ENCODE results near the gene TUBB3. TPM values are rescaled to one million over a fixed set of nuclear protein-coding genes. Genes with fewer than 3 reads are reported as not detected.

TUBB3 gene
- total and polyA plus RNA-seq, 9 of the 15 experiments (the other 6 are each of a cell fraction or from before 2014, with no cell fraction given): 0.18 to 12.5 (median 5.0) TPM

DNA sequence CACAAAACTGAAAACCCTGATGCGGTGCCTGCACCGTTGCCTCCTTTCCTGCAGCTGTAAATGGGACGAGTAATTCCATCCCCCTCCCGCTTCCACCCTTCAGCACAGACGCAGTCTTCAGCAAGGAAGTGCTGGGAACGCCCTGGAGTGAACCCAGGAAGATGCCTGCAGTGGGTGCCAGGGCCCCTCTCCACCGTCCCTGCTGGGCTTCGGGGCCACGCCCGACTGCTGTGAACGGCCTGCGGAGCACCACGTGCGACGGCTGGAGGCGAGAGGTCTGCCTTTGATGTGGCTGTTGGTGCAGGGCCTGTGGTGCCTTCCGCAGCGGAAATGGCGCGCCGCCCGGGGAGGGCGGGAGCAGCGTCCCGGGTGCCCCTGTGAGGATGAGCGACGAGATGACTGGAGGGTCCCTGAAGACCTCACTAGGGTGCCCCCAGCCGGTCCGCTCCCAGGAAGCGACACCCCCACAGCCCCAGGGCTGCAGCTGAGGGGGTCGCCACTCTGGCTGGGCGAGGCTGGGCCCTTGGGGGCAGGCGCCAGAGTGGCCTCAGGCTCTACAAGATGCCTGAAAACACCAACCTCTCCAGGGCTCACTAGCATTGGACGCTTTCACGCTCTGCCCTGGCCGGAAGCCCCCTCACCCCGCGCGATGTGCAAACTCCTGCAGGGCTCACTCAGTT lies 5.2 kb upstream of the TUBB3 start (continued):
- TF ChIP-seq CTCF (IDR thresholded peaks at IDR 0.05 in 2 of 3, conservative IDR thresholded peaks at IDR 0.05 in 1 of 3; ENCODE audit: insufficient read depth in 2 of 3, low read depth in 1 of 3, low read length in 3 of 3): no peak
- no peak for TF ChIP-seq ESRRA (IDR thresholded peaks at IDR 0.05; ENCODE audit: borderline replicate concordance, low read depth)
- TF ChIP-seq PTTG1 (tag; IDR thresholded peaks at IDR 0.05; ENCODE audit: low read depth): no peak
- TF ChIP-seq ZNF407 (IDR thresholded peaks at IDR 0.05; ENCODE audit: low read depth): no peak
- TF ChIP-seq ID3 (CRISPR knock-in tag; IDR thresholded peaks at IDR 0.05): no peak
- TF ChIP-seq ID3 (tag; IDR thresholded peaks at IDR 0.05): 0 out of 2 replicates have a peak, but pooled peaks have one; percentile 67
- TF ChIP-seq ZNF57 (CRISPR knock-in tag; IDR thresholded peaks at IDR 0.05): no peak
- no peak for TF ChIP-seq ATF1 (CRISPR knock-in tag; IDR thresholded peaks at IDR 0.05)
- 0 out of 2 replicates have a peak, but pooled peaks have one; percentile 36 for TF ChIP-seq ATF1 (tag; IDR thresholded peaks at IDR 0.05)
- TF ChIP-seq ZNF197 (CRISPR knock-in tag; IDR thresholded peaks at IDR 0.05; ENCODE audit: low read depth): no peak
- TF ChIP-seq IRF2 (CRISPR knock-in tag; IDR thresholded peaks at IDR 0.05): no peak
- TF ChIP-seq SETDB1 (IDR thresholded peaks at IDR 0.05; ENCODE audit: low read length): no peak
- TF ChIP-seq, protein P1, sequence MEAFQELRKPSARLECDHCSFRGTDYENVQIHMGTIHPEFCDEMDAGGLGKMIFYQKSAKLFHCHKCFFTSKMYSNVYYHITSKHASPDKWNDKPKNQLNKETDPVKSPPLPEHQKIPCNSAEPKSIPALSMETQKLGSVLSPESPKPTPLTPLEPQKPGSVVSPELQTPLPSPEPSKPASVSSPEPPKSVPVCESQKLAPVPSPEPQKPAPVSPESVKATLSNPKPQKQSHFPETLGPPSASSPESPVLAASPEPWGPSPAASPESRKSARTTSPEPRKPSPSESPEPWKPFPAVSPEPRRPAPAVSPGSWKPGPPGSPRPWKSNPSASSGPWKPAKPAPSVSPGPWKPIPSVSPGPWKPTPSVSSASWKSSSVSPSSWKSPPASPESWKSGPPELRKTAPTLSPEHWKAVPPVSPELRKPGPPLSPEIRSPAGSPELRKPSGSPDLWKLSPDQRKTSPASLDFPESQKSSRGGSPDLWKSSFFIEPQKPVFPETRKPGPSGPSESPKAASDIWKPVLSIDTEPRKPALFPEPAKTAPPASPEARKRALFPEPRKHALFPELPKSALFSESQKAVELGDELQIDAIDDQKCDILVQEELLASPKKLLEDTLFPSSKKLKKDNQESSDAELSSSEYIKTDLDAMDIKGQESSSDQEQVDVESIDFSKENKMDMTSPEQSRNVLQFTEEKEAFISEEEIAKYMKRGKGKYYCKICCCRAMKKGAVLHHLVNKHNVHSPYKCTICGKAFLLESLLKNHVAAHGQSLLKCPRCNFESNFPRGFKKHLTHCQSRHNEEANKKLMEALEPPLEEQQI (IDR thresholded peaks at IDR 0.05): no peak
- TF ChIP-seq ATF4 (CRISPR knock-in tag; IDR thresholded peaks at IDR 0.05): no peak

Measured in K562 (cell line).